ENCODE measurements around the gene CACNA1S. TPM values are rescaled to one million over a fixed set of nuclear protein-coding genes. Genes with fewer than 3 reads are reported as not detected.

The CACNA1S gene
- total RNA-seq, 1 donor from 2014 or later = 0.11 TPM

DNA sequence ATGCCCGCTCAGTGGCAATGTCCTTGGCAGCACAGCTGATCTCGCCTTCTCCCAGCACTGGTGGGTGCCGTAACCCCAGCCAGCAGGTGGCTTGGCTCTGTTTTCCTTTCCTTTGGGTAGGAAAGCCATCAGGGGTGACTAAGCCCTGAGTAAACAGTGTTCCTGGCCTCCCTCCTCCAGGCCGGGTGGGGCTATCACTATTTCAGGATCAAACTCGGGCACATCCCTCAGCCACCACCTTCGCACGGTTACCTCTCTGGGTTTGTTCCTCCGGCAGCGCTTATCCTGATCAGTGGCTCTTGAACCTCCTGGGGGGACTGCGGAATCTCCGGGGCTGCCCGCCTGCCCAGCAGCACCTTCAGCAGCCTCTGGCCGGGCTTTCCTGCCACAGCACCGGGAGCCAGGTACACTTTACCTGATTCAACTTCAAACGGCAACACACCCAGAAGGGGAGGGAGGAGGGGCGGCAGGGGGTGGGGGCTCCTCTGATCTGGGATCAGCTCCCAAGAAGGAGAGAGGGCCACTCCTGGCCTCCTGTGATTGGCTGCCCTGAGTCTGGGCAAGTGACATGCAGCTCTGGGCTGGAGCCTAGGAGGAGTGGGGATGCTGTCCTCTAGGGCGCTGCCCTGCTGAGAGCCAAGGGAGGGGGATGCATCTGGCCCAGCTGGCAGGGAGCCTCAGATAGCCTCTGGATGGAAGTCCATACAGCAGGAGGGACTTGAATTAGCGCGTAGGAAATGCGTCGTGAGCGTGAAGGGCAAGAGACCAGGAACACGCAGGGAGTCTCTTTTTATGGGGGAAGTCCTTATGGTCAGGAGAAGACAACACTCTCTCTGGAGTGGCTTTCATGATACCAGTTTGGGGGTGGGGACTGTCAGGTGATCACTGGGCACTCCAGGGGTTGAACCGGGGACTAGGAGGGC, 14.9 kb upstream of the CACNA1S start, which contains the start of gene ASCL5:
ASCL5 (minus strand) TSS at position 353 of the 923 bp plus-strand sequence. CDS start 11,812 bp downstream, outside the sequence.
- Histone ChIP-seq H3K36me3 (no peaks in the 10 kb centered on the region), H3K4me2 (peak within 1 kb of the TSS; percentile 17), H4K20me1 (ENCODE audit: low read depth) (no peaks in the 10 kb centered on the region), H3K9ac (no peak within 1 kb of the TSS), H2AFZ (replicated peaks) (no peak within 1 kb of the TSS), H3K79me2 (ENCODE audit: low read depth) (no peaks in the 10 kb centered on the region), H3K4me1 (peaks cover 11% of the 10 kb centered on the region), H3K9me3 (ENCODE audit: low read depth) (no peaks in the 10 kb centered on the region), H3K4me3 (no peak within 1 kb of the TSS), H3F3A (ENCODE audit: low read depth) (no peaks in the 10 kb centered on the region), H3K27ac (no peak within 1 kb of the TSS), H3K27me3 (no peaks in the 10 kb centered on the region)
- Mint-ChIP-seq H3K9me3 (peaks cover 2% of the 10 kb centered on the region), H3K4me3 (no peak within 1 kb of the TSS), H3K36me3 (peaks cover 2% of the 10 kb centered on the region), H3K4me1 (peaks cover 14% of the 10 kb centered on the region), H3K27me3 (ENCODE audit: insufficient read depth, low read depth) (peaks cover 7% of the 10 kb centered on the region), H3K27ac (peak within 1 kb of the TSS; percentile 70)
- no peak for TF ChIP-seq CTCF (IDR thresholded peaks at IDR 0.05)
- TF ChIP-seq EZH2phosphoT487 (IDR thresholded peaks at IDR 0.05) = no peak
- no peak for TF ChIP-seq EZH2 (IDR thresholded peaks at IDR 0.05)
- DNase-seq (ENCODE audit: low spot score) = peak; percentile 46

DNA sequence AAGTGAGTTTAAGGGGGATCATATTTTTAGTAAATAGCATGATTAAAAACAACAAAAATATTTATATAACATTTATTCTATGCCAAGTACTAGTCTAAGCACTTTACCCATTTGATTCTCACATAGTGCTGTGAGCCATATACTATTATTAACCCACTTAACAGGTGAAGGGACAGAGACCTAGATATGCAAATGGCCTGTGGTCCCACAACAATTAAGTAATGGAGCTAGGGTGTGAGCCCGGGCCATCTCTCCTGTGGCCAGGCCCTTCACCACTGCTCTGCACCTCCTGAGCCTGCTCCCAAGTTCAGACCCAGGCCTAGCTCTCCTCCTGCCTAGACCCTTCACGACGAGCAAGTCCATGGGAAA, 14.2 kb upstream of the CACNA1S start:
- Histone ChIP-seq H3K4me3 (no peak overlapping the region), H4K20me1 (ENCODE audit: low read depth) (no peaks in the 10 kb centered on the region), H3K36me3 (no peaks in the 10 kb centered on the region), H3K9ac (no peak overlapping the region), H3K9me3 (ENCODE audit: low read depth) (no peaks in the 10 kb centered on the region), H3F3A (ENCODE audit: low read depth) (no peaks in the 10 kb centered on the region), H3K79me2 (ENCODE audit: low read depth) (no peaks in the 10 kb centered on the region), H3K27me3 (no peaks in the 10 kb centered on the region), H3K27ac (no peak overlapping the region), H2AFZ (replicated peaks) (no peak overlapping the region), H3K4me2 (no peak overlapping the region), H3K4me1 (peaks cover 11% of the 10 kb centered on the region)
- peaks cover 14% of the 10 kb centered on the region for H3K4me1 Mint-ChIP-seq
- no peak for DNase-seq (ENCODE audit: low spot score)
- H3K9me3 Mint-ChIP-seq = peaks cover 2% of the 10 kb centered on the region
- peaks cover 9% of the 10 kb centered on the region for H3K27me3 Mint-ChIP-seq (ENCODE audit: insufficient read depth, low read depth)
- H3K4me3 Mint-ChIP-seq = no peak overlapping the region
- no peak overlapping the region for H3K27ac Mint-ChIP-seq
- TF ChIP-seq EZH2phosphoT487 (IDR thresholded peaks at IDR 0.05) (no peak), CTCF (IDR thresholded peaks at IDR 0.05) (no peak), EZH2 (IDR thresholded peaks at IDR 0.05) (no peak)
- H3K36me3 Mint-ChIP-seq = no peaks in the 10 kb centered on the region

GRCh38 chr1:201125800-201126199, 13.6 kb upstream of the CACNA1S start:
- peaks cover 2% of the 10 kb centered on the region for H3K9me3 Mint-ChIP-seq
- peaks cover 14% of the 10 kb centered on the region for H3K4me1 Mint-ChIP-seq
- H3K27ac Mint-ChIP-seq = no peak overlapping the region
- H3K36me3 Mint-ChIP-seq = no peaks in the 10 kb centered on the region
- no peak overlapping the region for H3K27ac ChIP-seq
- DNase-seq (ENCODE audit: low spot score) = no peak
- no peak overlapping the region for H3K4me3 ChIP-seq
- H3K4me1 ChIP-seq = peaks cover 11% of the 10 kb centered on the region
- no peaks in the 10 kb centered on the region for H3K79me2 ChIP-seq (ENCODE audit: low read depth)
- H3K9ac ChIP-seq = no peak overlapping the region
- peaks cover 13% of the 10 kb centered on the region for H3K27me3 Mint-ChIP-seq (ENCODE audit: insufficient read depth, low read depth)
- H3K36me3 ChIP-seq = no peaks in the 10 kb centered on the region
- no peaks in the 10 kb centered on the region for H3K9me3 ChIP-seq (ENCODE audit: low read depth)
- no peak overlapping the region for H3K4me3 Mint-ChIP-seq
- no peaks in the 10 kb centered on the region for H3F3A ChIP-seq (ENCODE audit: low read depth)
- no peaks in the 10 kb centered on the region for H4K20me1 ChIP-seq (ENCODE audit: low read depth)
- H3K27me3 ChIP-seq = no peaks in the 10 kb centered on the region
- TF ChIP-seq CTCF (IDR thresholded peaks at IDR 0.05) (no peak), EZH2 (IDR thresholded peaks at IDR 0.05) (no peak), EZH2phosphoT487 (IDR thresholded peaks at IDR 0.05) (no peak)
- H3K4me2 ChIP-seq = no peak overlapping the region
- no peak overlapping the region for H2AFZ ChIP-seq (replicated peaks)

Measured in neural progenitor cell (in vitro differentiated cells).